CD4-positive, alpha-beta T cell treated with Interleukin-17A for 1 hour (primary cell): ENCODE results near the gene ANO8.
A peak's percentile ranks its signal among the peaks of the same experiment; 100 is the strongest.
"Not testable (repeated sequence)": the region's sequence is repeated elsewhere in the genome, so short reads cannot be mapped to it uniquely, and the experiment has no call there.

Experiments
- DNase-seq: peaks from one replicate; pipeline ENCODE4 v3.0.0-alpha.2; 2020

Gene ANO8

GRCh38 chr19:17286263-17286662 lies 48.4 kb downstream of the ANO8 start:
- DNase-seq: no peak

DNA sequence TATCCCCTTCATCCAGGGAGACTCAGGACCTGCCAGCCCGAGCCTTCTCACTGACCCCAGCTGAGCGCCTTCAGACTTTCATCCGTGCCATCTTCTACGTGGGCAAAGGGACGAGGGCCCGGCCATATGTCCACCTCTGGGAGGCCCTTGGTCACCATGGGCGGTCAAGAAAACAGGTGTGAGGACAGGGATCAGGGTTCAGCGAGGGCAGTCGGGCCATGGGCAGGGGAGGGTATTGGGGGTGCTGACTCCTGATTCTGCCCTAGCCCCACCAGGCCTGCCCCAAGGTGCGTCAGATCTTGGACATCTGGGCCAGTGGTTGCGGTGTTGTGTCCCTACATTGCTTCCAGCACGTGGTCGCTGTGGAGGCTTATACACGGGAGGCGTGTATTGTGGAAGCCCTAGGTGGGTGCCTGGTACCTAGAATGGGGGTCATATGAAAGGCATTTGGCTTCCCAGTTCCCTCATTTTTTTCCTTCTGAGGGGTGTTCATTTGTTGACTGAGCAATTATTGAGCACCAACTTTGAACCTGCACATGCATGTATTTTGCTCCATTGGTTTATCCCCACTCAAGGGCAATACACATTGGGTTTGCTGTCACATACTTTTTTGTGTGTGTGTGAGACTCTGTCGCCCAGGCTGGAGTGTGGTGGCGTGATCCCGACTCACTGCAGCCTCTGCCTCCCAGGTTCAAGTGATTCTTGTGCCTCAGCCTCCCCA lies 49.1 kb downstream of the ANO8 start:
- DNase-seq: no peak

GRCh38 chr19:17283504-17283996 lies 51.1 kb downstream of the ANO8 start:
- DNase-seq: no peak

DNA sequence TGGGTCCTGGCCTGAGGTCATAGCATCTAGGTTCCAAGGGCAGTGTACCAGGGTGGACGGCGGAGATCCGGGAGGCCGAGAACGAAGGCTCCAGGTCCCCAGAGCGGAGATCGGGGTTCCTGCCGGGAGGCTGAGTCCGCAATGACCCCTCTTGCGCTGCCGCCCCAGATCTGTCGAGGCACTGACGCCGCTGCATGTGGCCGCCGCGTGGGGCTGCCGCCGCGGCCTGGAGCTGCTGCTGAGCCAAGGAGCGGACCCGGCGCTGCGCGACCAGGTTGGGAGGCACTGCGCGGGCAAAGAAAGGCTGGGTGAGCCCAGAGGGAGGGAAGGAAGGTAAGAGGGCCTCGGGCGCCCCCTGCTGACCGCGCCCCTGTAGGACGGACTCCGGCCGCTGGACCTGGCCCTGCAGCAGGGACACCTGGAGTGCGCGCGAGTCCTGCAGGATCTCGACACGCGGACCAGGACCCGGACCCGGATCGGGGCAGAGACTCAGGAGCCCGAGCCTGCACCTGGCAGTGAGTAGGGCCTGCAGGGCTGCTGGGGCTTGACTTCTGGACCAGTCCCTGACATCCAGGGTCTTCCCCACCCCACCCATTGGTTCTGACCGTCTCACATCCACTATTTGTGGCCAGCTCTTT lies 52.0 kb downstream of the ANO8 start:
- DNase-seq: peak; percentile 80

- DNase-seq: peak; percentile 28
Observed at GRCh38 chr19:17281391-17282304, 53.0 kb downstream of the ANO8 start, which contains the start of gene ANKLE1. ANKLE1 (plus strand) TSS chr19:17281901; CDS start chr19:17281921, 20 bp downstream.

DNA sequence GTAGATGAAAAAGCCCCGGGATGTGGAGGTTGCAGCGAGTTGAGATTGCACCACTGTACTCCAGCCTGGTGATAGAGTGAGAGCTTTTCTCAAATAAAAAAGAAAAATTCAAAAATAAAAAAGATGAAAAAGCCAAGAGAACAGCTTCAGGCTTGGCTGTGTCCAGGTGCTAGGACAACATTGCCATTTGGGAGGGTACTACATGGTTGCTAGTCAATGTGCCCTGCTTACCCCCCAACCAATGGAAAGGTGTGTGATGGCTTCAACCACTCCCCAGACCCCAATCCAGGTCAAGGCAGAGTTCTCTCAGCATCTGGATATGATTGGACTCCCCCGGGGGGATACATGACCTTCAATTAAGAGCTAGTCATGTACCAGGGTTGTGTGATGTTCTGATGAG lies 55.2 kb downstream of the ANO8 start:
- DNase-seq: no peak

- DNase-seq: no peak
Observed at GRCh38 chr19:17275441-17276175, 59.0 kb downstream of the ANO8 start.

DNA sequence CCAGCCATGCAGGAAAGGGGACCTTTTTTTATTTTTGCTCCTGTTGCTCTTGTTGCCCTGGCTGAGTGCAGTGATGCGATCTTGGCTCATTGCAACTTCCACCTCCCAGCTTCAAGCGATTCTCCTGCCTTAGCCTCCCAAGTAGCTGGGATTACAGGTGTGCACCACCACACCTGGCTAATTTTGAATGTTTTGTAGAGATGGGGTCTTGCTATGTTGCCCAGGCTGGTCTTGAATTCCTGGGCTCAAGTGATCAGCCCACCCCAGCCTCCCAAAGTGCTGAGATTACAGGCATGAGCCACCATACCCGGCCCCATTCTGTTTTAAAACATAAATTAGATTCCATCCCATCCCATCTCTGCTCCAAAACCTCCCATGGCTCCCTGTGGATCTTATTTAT lies 59.8 kb downstream of the ANO8 start:
- not testable (repeated sequence) for DNase-seq
